ENCODE measurements around the gene CPPED1.

GRCh38 chr16:12706628-12707027 lies 97.1 kb downstream of the CPPED1 start:
- TF ChIP-seq REST (IDR thresholded peaks at IDR 0.05; ENCODE audit: unreplicated experiment) (no peak), CTCF (conservative IDR thresholded peaks at IDR 0.05; ENCODE audit: low read depth in 2 of 2) (no peak), POLR2AphosphoS5 (IDR thresholded peaks at IDR 0.05; ENCODE audit: low read depth) (no peak), EZH2 (IDR thresholded peaks at IDR 0.05; ENCODE audit: low read depth, unreplicated experiment) (no peak), EZH2phosphoT487 (IDR thresholded peaks at IDR 0.05; ENCODE audit: unreplicated experiment) (no peak), ZNF114 (CRISPR knock-in tag; IDR thresholded peaks at IDR 0.05) (no peak), ZNF462 (CRISPR knock-in tag; IDR thresholded peaks at IDR 0.05) (no peak), NANOG (IDR thresholded peaks at IDR 0.05; ENCODE audit: borderline replicate concordance) (no peak), ETS1 (IDR thresholded peaks at IDR 0.05) (no peak), CREB1 (CRISPR knock-in tag; IDR thresholded peaks at IDR 0.05; ENCODE audit: low read depth) (no peak), JUNB (IDR thresholded peaks at IDR 0.05; ENCODE audit: unreplicated experiment) (no peak)

Data from GM23338 (cell line).